Right lobe of liver (tissue), 4 donors: ENCODE measurements around the gene PSMF1.

Experiments
- POLR2A ChIP-seq: fragments of 450-650 bp; IDR thresholded peaks from one replicate; pipeline ENCODE4 v1.6.1; 2017; ENCODE audit warnings: antibody characterized with exemption, mild to moderate bottlenecking
- TF ChIP-seq, protein P1 (sequence below), 4 donors: fragments of 200-600 bp in 3 of 4; fragments of 450-650 bp in 1 of 4; IDR thresholded peaks; one replicate each; pipeline versions ENCODE4 v1.5.1 to v1.8.0; 2016 to 2022; ENCODE audit warnings: antibody characterized with exemption in 4 of 4, mild to moderate bottlenecking in 2 of 4
- donor health status: DM: no; HTN: no; CAD: no.
- donor health status: DM: no; HTN: no; CAD: no.
- donor health status: DM: no; HTN: yes; CAD: no.

DNA sequence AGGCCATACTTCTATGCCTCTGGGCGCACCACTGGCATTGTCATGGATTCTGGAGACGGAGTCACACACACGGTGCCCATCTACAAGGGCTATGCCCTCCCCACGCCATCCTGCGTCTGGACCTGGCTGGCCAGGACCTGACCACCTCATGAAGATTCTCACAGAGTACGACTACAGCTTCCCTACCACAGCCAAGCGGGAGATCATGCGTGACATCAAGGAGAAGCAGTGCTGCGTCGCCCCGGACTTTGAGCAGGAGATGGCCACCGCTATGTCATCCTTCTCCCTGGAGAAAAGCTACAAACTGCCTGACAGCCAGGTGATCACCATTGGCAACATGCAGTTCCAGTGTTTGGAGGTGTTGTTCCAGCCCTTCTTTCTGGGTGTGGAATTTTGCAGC lies 42.6 kb downstream of the PSMF1 start:
- TF ChIP-seq, protein P1, sequence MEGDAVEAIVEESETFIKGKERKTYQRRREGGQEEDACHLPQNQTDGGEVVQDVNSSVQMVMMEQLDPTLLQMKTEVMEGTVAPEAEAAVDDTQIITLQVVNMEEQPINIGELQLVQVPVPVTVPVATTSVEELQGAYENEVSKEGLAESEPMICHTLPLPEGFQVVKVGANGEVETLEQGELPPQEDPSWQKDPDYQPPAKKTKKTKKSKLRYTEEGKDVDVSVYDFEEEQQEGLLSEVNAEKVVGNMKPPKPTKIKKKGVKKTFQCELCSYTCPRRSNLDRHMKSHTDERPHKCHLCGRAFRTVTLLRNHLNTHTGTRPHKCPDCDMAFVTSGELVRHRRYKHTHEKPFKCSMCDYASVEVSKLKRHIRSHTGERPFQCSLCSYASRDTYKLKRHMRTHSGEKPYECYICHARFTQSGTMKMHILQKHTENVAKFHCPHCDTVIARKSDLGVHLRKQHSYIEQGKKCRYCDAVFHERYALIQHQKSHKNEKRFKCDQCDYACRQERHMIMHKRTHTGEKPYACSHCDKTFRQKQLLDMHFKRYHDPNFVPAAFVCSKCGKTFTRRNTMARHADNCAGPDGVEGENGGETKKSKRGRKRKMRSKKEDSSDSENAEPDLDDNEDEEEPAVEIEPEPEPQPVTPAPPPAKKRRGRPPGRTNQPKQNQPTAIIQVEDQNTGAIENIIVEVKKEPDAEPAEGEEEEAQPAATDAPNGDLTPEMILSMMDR (IDR thresholded peaks at IDR 0.05): no peak
- TF ChIP-seq POLR2A: no peak
